HG03469 (cell line): ENCODE results near the gene NTRK1.

Experiments used
- ATAC-seq: cut with Tn5 transposase; IDR thresholded peaks from one replicate; pipeline ENCODE4 v1.9.1; 2021; ENCODE audit warnings: mild to moderate bottlenecking, moderate library complexity, moderate number of reproducible peaks; ENCODE audit not compliant: unreplicated experiment

NTRK1 gene

GRCh38 chr1:156895455-156895812 is 34.8 kb downstream of the NTRK1 start:
- ATAC-seq: no peak

- ATAC-seq: no peak
Observed at GRCh38 chr1:156895927-156896326, 35.3 kb downstream of the NTRK1 start.

GRCh38 chr1:156896490-156897033 is 35.9 kb downstream of the NTRK1 start:
- no peak for ATAC-seq

- no peak for ATAC-seq
Observed at GRCh38 chr1:156897078-156897825, 36.6 kb downstream of the NTRK1 start.

GRCh38 chr1:156898161-156898566 is 37.5 kb downstream of the NTRK1 start:
- ATAC-seq: no peak

- no peak for ATAC-seq
Observed at GRCh38 chr1:156898971-156899664, 38.5 kb downstream of the NTRK1 start.

GRCh38 chr1:156899956-156900718 is 39.5 kb downstream of the NTRK1 start:
- ATAC-seq: no peak

GRCh38 chr1:156900896-156901589 is 40.4 kb downstream of the NTRK1 start:
- ATAC-seq: no peak

- ATAC-seq: no peak
Observed at GRCh38 chr1:156901590-156901900, 40.9 kb downstream of the NTRK1 start.

- no peak for ATAC-seq
Observed at GRCh38 chr1:156901966-156902915, 41.6 kb downstream of the NTRK1 start.

- ATAC-seq: no peak
Observed at GRCh38 chr1:156903328-156904091, 42.8 kb downstream of the NTRK1 start.

GRCh38 chr1:156904187-156904959 is 43.7 kb downstream of the NTRK1 start:
- ATAC-seq: no peak

GRCh38 chr1:156905176-156905575 is 44.5 kb downstream of the NTRK1 start:
- no peak for ATAC-seq

GRCh38 chr1:156905651-156906050 is 45.0 kb downstream of the NTRK1 start:
- no peak for ATAC-seq

GRCh38 chr1:156906206-156906906 is 45.7 kb downstream of the NTRK1 start:
- no peak for ATAC-seq

GRCh38 chr1:156908541-156908940 is 47.9 kb downstream of the NTRK1 start:
- no peak for ATAC-seq

GRCh38 chr1:156908955-156909354 is 48.3 kb downstream of the NTRK1 start:
- ATAC-seq: no peak

- ATAC-seq: no peak
Observed at GRCh38 chr1:156909671-156910070, 49.0 kb downstream of the NTRK1 start.
